ENCODE results near the gene SORCS2. TPM values are rescaled to one million over a fixed set of nuclear protein-coding genes. Genes with fewer than 3 reads are reported as not detected.

The SORCS2 gene
- total and polyA plus RNA-seq, 2 donors = 2.2 to 2.7 TPM

DNA sequence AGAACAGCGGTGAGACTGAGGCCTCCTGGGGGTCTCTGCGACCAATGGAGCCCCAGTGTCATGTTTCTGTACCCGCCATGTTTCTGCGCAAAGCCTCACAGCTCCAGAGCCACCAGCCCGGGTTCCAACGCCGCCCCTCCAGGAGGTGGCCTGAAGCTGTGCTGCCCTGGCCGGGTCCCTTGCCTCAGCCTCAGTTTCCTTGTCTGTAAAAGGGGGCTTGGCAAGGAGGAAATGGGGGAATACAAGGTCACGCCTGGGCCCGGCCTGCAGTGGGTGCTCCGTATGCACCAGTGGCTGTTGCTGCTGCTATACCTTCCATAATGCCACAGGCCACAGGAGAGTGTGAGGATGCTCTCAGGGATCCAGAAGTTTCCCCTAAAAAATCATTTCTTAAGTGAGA is 517.8 kb downstream of the SORCS2 start:
- Histone ChIP-seq H3K27me3 (ENCODE audit: control insufficient read depth in 2 of 2, insufficient read depth in 1 of 2, low read length in 1 of 2) (peaks cover 0 to 3% of the 10 kb centered on the region in 2 donors), H3K9me3 (ENCODE audit: control insufficient read depth in 2 of 2, insufficient read depth in 1 of 2, low read length in 1 of 2) (peaks cover 0 to 4% of the 10 kb centered on the region in 2 donors), H3K4me1 (ENCODE audit: control insufficient read depth in 2 of 2, insufficient read depth in 2 of 2, low read length in 2 of 2) (no peaks in the 10 kb centered on the region), H3K4me3 (ENCODE audit: low read length in 2 of 2) (no peak overlapping the region), H3K36me3 (ENCODE audit: control insufficient read depth in 2 of 2, insufficient read depth in 2 of 2, low read length in 1 of 2) (no peaks in the 10 kb centered on the region), H3K27ac (ENCODE audit: low read depth in 1 of 2, low read length in 1 of 2) (no peak overlapping the region)
- whole genome bisulfite sequencing = 93% methylated on average over 11 of the region's 11 CpGs
- DNase-seq (ENCODE audit: low read depth in 6 of 9, low spot score in 9 of 9) = no peak

- Histone ChIP-seq H3K9me3 (ENCODE audit: control insufficient read depth in 2 of 2, insufficient read depth in 1 of 2, low read length in 1 of 2) (peaks cover 0 to 4% of the 10 kb centered on the region in 2 donors), H3K36me3 (ENCODE audit: control insufficient read depth in 2 of 2, insufficient read depth in 2 of 2, low read length in 1 of 2) (no peaks in the 10 kb centered on the region), H3K27ac (ENCODE audit: low read depth in 1 of 2, low read length in 1 of 2) (no peak overlapping the region), H3K4me3 (ENCODE audit: low read length in 2 of 2) (no peak overlapping the region), H3K4me1 (ENCODE audit: control insufficient read depth in 2 of 2, insufficient read depth in 2 of 2, low read length in 2 of 2) (no peaks in the 10 kb centered on the region), H3K27me3 (ENCODE audit: control insufficient read depth in 2 of 2, insufficient read depth in 1 of 2, low read length in 1 of 2) (peaks cover 0 to 3% of the 10 kb centered on the region in 2 donors)
- WGBS = 93% methylated on average over 21 of the region's 21 CpGs
- DNase-seq (ENCODE audit: low read depth in 6 of 9, low spot score in 9 of 9) = no peak
Measured at GRCh38 chr4:7710576-7711306, 518.4 kb downstream of the SORCS2 start.

DNA sequence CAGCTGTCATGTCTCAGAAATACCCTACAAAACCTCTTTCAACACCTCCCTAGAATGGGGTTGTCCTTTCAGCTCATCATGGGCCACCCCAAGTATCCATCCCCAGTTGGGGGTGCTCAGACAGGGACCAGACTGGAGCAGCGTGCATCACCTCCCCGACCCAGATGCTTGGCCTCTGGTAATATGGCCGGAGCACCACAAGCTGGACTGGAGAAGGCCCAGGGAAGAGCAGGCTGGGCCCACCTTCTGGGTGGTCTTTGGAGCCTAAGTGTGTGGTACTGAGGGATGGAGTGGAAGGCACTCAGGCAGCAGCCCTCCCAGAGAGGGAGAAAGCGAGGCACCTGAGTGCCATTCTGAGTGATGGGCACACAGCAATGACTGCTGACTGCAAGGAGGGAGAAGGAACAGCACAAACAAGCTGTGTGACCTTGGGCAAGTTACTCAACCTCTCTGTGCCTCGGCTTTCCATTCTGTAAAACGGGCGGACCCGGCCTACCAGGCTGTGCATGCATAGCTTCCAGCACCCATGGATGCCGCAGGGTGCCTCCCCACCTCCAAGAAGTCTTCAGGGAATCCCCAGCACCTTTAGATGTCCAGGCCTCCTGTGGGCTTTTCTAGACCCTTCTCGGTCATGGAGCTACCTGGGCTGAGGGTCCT is 519.1 kb downstream of the SORCS2 start:
- Histone ChIP-seq H3K9me3 (ENCODE audit: control insufficient read depth in 2 of 2, insufficient read depth in 1 of 2, low read length in 1 of 2) (peaks cover 0 to 4% of the 10 kb centered on the region in 2 donors), H3K27ac (ENCODE audit: low read depth in 1 of 2, low read length in 1 of 2) (no peak overlapping the region), H3K4me3 (ENCODE audit: low read length in 2 of 2) (no peak overlapping the region), H3K27me3 (ENCODE audit: control insufficient read depth in 2 of 2, insufficient read depth in 1 of 2, low read length in 1 of 2) (peaks cover 0 to 3% of the 10 kb centered on the region in 2 donors), H3K4me1 (ENCODE audit: control insufficient read depth in 2 of 2, insufficient read depth in 2 of 2, low read length in 2 of 2) (no peaks in the 10 kb centered on the region), H3K36me3 (ENCODE audit: control insufficient read depth in 2 of 2, insufficient read depth in 2 of 2, low read length in 1 of 2) (no peaks in the 10 kb centered on the region)
- no peak for DNase-seq (ENCODE audit: low read depth in 6 of 9, low spot score in 9 of 9)
- WGBS = 94% methylated on average over 10 of the region's 10 CpGs

DNA sequence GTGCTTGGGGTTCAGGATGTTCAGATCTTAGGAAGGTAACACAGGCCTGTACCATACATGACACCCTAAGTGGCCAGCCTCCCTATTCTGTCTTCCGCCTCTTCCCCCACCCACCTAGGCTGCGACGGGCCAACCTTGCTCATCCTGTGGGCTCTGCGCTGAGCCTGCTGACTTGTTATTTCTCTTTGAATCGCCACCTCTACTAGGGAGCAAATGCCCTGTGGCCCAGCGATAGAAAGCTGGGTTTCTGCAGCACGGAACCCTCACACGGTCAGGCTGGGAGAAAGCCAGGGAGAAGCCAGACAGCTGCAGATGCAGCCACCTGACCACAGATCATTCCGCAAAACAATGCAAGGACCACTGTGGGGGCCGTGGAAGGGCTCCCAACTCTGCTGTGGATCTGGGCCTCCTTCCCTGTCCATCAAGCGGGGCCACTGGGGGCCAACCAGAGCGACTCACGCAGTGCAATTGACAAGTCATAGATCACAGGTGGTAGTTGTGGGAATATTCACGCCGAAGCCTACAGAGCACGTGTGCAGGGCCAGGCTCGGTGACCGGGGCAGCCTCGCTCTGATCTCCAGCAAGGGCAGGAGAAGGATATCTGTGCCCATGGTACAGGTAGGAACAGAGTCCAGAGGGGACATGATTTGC is 519.8 kb downstream of the SORCS2 start:
- 93% methylated on average over 19 of the region's 19 CpGs for WGBS
- no peak for DNase-seq (ENCODE audit: low read depth in 6 of 9, low spot score in 9 of 9)
- Histone ChIP-seq H3K9me3 (ENCODE audit: control insufficient read depth in 2 of 2, insufficient read depth in 1 of 2, low read length in 1 of 2) (peaks cover 0 to 4% of the 10 kb centered on the region in 2 donors), H3K27ac (ENCODE audit: low read depth in 1 of 2, low read length in 1 of 2) (no peak overlapping the region), H3K4me1 (ENCODE audit: control insufficient read depth in 2 of 2, insufficient read depth in 2 of 2, low read length in 2 of 2) (no peaks in the 10 kb centered on the region), H3K27me3 (ENCODE audit: control insufficient read depth in 2 of 2, insufficient read depth in 1 of 2, low read length in 1 of 2) (peaks cover 0 to 3% of the 10 kb centered on the region in 2 donors), H3K36me3 (ENCODE audit: control insufficient read depth in 2 of 2, insufficient read depth in 2 of 2, low read length in 1 of 2) (no peaks in the 10 kb centered on the region), H3K4me3 (ENCODE audit: low read length in 2 of 2) (no peak overlapping the region)

- Histone ChIP-seq H3K4me3 (ENCODE audit: low read length in 2 of 2) (no peak overlapping the region), H3K4me1 (ENCODE audit: control insufficient read depth in 2 of 2, insufficient read depth in 2 of 2, low read length in 2 of 2) (no peaks in the 10 kb centered on the region), H3K27ac (ENCODE audit: low read depth in 1 of 2, low read length in 1 of 2) (no peak overlapping the region), H3K36me3 (ENCODE audit: control insufficient read depth in 2 of 2, insufficient read depth in 2 of 2, low read length in 1 of 2) (no peaks in the 10 kb centered on the region), H3K9me3 (ENCODE audit: control insufficient read depth in 2 of 2, insufficient read depth in 1 of 2, low read length in 1 of 2) (peaks cover 0 to 4% of the 10 kb centered on the region in 2 donors), H3K27me3 (ENCODE audit: control insufficient read depth in 2 of 2, insufficient read depth in 1 of 2, low read length in 1 of 2) (peaks cover 0 to 3% of the 10 kb centered on the region in 2 donors)
- WGBS = 81% methylated on average over 7 of the region's 7 CpGs
- no peak for DNase-seq (ENCODE audit: low read depth in 6 of 9, low spot score in 9 of 9)
Measured at GRCh38 chr4:7713757-7714156, 521.4 kb downstream of the SORCS2 start.

- Histone ChIP-seq H3K4me3 (ENCODE audit: low read length in 2 of 2) (no peak overlapping the region), H3K36me3 (ENCODE audit: control insufficient read depth in 2 of 2, insufficient read depth in 2 of 2, low read length in 1 of 2) (no peaks in the 10 kb centered on the region), H3K4me1 (ENCODE audit: control insufficient read depth in 2 of 2, insufficient read depth in 2 of 2, low read length in 2 of 2) (no peaks in the 10 kb centered on the region), H3K27me3 (ENCODE audit: control insufficient read depth in 2 of 2, insufficient read depth in 1 of 2, low read length in 1 of 2) (peaks cover 0 to 4% of the 10 kb centered on the region in 2 donors), H3K9me3 (ENCODE audit: control insufficient read depth in 2 of 2, insufficient read depth in 1 of 2, low read length in 1 of 2) (peaks cover 0 to 4% of the 10 kb centered on the region in 2 donors), H3K27ac (ENCODE audit: low read depth in 1 of 2, low read length in 1 of 2) (no peak overlapping the region)
- no peak for DNase-seq (ENCODE audit: low read depth in 6 of 9, low spot score in 9 of 9)
- WGBS = 93% methylated on average over 20 of the region's 20 CpGs
Measured at GRCh38 chr4:7714176-7714575, 521.8 kb downstream of the SORCS2 start.

- WGBS = 94% methylated on average over 1 of the region's 1 CpG
- Histone ChIP-seq H3K9me3 (ENCODE audit: control insufficient read depth in 2 of 2, insufficient read depth in 1 of 2, low read length in 1 of 2) (peaks cover 0 to 4% of the 10 kb centered on the region in 2 donors), H3K27me3 (ENCODE audit: control insufficient read depth in 2 of 2, insufficient read depth in 1 of 2, low read length in 1 of 2) (peaks cover 0 to 10% of the 10 kb centered on the region in 2 donors), H3K27ac (ENCODE audit: low read depth in 1 of 2, low read length in 1 of 2) (no peak overlapping the region), H3K4me3 (ENCODE audit: low read length in 2 of 2) (no peak overlapping the region), H3K36me3 (ENCODE audit: control insufficient read depth in 2 of 2, insufficient read depth in 2 of 2, low read length in 1 of 2) (no peaks in the 10 kb centered on the region), H3K4me1 (ENCODE audit: control insufficient read depth in 2 of 2, insufficient read depth in 2 of 2, low read length in 2 of 2) (no peaks in the 10 kb centered on the region)
- no peak for DNase-seq (ENCODE audit: low read depth in 6 of 9, low spot score in 9 of 9)
Measured at GRCh38 chr4:7714738-7715137, 522.4 kb downstream of the SORCS2 start.

GRCh38 chr4:7715271-7716009 is 523.1 kb downstream of the SORCS2 start:
- Histone ChIP-seq H3K27me3 (ENCODE audit: control insufficient read depth in 2 of 2, insufficient read depth in 1 of 2, low read length in 1 of 2) (peaks cover 0 to 12% of the 10 kb centered on the region in 2 donors), H3K27ac (ENCODE audit: low read depth in 1 of 2, low read length in 1 of 2) (no peak overlapping the region), H3K4me1 (ENCODE audit: control insufficient read depth in 2 of 2, insufficient read depth in 2 of 2, low read length in 2 of 2) (no peaks in the 10 kb centered on the region), H3K4me3 (ENCODE audit: low read length in 2 of 2) (no peak overlapping the region), H3K9me3 (ENCODE audit: control insufficient read depth in 2 of 2, insufficient read depth in 1 of 2, low read length in 1 of 2) (peaks cover 1 to 4% of the 10 kb centered on the region in 2 donors), H3K36me3 (ENCODE audit: control insufficient read depth in 2 of 2, insufficient read depth in 2 of 2, low read length in 1 of 2) (no peaks in the 10 kb centered on the region)
- 92% methylated on average over 11 of the region's 11 CpGs for WGBS
- no peak for DNase-seq (ENCODE audit: low read depth in 6 of 9, low spot score in 9 of 9)

All from thymus (tissue), 11 donors.